Transverse colon (tissue), 4 donors: Measurements from ENCODE around the gene ABCB11.

Experiments
- CTCF ChIP-seq, 5 experiments: fragments of 200-600 bp in 3 of 5; fragments of 450-650 bp in 2 of 5; sonication (generic) in 3 of 5; IDR thresholded peaks; 1 replicate in 2 of 5; 2 replicates in 3 of 5; pipeline ENCODE4 v1.5.1; 2016 to 2017; ENCODE audit warnings: antibody characterized with exemption in 5 of 5, inconsistent platforms in 3 of 5, mild to moderate bottlenecking in 2 of 5, moderate library complexity in 1 of 5
- POLR2A ChIP-seq: fragments of 450-650 bp; IDR thresholded peaks from one replicate; pipeline ENCODE4 v1.6.1; 2016; ENCODE audit warnings: antibody characterized with exemption, mild to moderate bottlenecking, moderate library complexity
- POLR2AphosphoS5 ChIP-seq, 3 donors: sonication (generic); formaldehyde crosslinking; IDR thresholded peaks; one replicate each; pipeline ENCODE4 v1.6.1; 2016; ENCODE audit warnings: antibody characterized with exemption in 3 of 3

DNA sequence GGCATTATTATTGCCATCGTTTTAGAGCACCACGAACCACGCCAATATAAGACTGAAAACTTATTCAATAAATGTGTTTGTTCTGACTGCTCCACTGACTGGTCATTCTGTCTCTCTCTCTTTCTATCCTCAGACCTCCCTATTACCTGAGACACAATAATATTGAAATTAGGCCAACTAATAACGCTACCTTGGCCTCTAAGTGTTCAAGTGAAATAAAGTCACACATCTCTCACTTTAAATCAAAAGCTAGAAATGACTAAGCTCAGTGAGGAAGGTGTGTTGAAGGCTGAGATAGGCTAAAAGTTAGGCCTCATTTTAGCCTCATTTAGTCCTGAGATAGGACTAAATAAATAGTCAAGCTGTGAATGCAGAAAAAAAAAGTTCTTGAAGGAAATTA is 91.2 kb downstream of the ABCB11 start:
- TF ChIP-seq CTCF (IDR thresholded peaks at IDR 0.05) (no peak), POLR2AphosphoS5 (IDR thresholded peaks at IDR 0.05) (no peak), POLR2A (no peak)
